DMS153 treated with DMSO at 0.1 percent for 48 hours (cell line): ENCODE results near the gene HVCN1.

Experiments
- DNase-seq: peaks from one replicate; lab custom pipeline; 2025; ENCODE audit not compliant: unreplicated experiment; lab: John Stamatoyannopoulos, UW

HVCN1 gene

DNA sequence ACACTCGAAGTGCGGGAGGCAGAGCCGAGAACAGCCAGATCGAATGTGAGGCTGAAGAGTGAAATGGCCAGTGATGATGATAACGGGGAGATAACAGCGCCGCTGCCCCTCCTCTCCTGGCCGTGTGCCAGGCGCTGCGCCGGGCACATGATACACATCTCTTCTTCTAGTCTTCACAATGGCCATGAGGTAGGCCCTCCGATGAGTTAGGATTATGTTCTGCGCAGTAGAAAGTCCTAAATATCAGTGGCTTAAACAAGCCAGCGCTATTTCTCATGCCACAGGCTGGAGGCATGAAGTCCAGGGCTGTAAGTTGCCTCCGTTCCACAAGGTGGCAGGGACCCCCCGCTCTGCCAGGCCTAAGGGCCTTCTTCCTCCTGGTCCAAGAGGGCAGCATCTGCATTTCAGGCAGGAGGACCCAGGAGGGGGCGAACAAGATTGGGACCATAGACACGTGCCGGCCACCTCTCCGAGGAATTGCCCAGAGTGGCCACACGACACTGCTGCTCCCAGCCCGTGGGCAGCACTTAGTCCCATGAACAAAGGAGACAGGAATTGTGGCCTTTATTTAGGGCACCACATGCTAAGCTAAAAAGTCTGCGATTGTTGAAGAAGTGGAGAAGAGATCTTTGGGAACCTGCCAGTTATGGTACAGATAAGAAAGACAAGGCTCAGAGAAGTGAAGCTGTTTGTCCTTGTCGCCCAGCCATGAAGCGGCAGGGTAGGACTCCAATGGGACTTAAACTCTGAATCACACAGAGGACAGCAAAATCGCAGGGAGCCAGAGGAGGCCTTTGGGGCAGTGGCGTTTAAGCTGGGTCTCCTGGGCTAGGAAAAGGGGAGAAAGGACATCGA, 10.9 kb upstream of the HVCN1 start:
- DNase-seq: no peak

DNA sequence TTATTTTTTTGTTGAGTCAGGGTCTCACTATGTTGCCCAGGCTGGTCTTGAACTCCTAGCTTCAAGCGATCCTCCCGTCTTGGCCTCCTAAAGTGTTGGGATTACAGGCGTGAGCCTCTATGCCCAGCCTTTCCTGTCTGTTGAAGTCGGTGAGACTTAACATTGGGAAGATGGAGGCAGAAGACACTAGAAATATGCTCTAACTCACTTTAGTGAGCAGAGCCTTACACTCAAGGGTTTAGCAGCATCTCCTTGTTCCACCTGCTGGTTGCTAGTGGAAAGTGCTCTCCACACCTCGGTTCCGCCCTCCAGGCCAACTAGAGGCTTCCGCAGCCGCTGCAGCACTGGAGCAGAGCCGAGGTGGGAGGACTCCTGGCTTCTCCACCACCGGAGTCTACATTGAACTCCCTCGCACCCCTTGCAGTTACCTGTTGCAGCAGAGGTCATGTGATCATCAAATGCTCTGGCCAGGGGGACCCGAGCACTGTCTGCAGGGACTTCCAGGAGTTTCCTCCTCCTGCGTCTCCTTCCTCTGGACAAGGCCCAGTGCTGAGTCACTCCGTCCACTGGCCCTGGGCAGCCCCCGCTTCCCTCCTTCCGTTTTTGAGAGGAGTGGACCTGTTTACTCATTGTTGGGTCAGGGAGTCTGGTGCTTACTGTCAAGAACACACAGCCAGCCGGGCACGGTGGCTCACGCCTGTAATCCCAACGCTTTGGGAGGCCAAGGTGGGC, 9.4 kb upstream of the HVCN1 start:
- peak; percentile 51 for DNase-seq

DNA sequence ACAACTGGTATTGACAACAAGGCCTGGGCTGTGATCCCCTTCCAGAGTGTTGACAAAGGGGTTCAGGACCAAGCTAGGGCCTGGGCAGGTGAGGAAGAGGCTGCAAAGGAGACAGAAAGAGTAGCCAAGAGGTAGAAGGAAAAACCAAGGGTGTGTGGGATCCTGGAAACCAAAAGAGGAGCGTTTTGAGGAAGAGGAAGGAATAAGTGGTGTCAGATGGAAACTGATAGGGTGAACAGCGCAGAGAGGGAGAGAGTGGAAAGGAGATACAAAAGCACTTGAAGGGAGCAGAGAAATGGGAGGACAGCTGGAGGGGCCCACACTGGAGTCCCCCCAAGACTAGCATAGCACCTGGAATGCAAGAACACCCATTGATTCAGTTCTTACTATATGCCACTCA, 8.3 kb upstream of the HVCN1 start:
- DNase-seq: no peak

DNA sequence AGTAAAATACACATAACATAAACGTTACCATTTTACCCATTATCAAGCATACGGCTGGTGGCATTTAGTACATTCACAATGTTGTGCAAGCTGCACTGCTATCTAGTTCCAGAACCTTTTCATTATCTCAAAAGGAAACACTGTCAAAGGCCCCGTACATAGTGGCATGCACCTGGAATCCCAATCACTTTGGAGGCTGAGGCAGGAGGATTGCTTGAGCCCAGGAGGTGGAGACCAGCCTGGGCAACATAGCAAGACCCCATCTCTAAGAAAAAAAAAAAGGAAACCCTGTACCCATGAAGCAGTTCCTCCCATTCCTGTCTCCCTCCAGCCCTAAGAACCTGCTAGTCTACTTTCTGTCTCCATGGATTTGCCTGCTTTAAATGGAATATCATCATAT, 7.4 kb upstream of the HVCN1 start:
- no peak for DNase-seq

DNA sequence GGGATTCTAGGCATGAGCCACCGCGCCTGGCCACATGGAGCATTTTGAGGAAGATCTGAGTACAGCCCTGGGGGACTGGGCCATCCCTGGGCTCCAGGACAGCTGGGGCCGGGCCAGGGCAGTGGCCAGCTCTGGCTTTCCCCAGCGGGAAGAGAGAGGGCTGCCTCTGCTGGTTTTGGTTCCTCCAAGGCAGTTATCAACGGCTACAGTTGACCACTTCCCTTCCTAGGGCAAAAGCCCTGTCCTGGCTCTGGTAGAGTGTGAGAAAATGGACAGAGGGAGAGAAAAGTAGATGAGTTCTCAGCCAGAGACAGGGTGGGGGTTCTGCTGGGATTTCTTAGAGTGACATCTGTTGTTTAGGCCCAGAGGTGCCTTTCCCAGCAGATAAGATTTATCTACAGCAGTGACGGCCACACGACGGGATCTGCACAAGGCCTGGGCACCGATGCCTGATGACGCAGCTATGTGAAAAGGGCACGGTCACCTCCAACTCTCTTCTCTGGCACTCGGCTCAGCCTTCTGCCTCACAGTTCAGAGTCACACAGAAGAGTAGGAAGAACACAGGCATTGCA, 5.5 kb upstream of the HVCN1 start:
- DNase-seq: no peak

DNA sequence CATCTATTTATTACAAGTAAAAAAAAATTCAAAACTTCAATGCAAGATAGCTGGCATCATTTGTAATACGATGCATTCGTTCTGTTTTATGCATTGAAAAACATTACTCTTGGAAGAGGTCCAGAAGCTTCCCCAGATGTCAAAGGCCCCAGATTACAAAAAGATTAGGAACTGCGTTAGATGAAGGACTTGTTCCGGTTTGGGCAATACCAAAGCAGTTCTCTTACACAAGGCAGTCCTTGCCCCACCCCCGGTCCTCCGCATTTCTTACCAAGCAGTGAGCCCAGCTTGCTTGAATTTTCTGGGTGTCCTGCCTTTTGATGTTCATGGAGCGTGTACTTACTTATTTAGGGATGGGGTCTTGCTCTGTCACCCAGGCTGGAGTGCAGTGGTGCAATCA, 4.8 kb upstream of the HVCN1 start:
- no peak for DNase-seq

DNA sequence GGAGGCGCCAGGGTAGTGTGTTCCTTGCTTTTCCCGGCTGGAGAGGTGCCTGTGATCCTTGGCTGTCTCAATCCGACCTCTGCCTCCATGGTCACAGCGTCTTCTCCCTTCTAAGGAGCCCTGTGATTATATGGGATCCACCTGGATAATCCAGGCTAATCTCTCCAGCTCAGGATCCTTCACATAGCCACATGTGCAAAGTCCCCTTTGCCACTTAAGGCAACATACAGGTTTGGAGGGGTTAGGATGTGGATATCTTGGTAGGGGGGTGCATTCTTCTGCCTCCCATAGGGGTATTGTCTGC, 1.2 kb upstream of the HVCN1 start:
- no peak for DNase-seq

DNA sequence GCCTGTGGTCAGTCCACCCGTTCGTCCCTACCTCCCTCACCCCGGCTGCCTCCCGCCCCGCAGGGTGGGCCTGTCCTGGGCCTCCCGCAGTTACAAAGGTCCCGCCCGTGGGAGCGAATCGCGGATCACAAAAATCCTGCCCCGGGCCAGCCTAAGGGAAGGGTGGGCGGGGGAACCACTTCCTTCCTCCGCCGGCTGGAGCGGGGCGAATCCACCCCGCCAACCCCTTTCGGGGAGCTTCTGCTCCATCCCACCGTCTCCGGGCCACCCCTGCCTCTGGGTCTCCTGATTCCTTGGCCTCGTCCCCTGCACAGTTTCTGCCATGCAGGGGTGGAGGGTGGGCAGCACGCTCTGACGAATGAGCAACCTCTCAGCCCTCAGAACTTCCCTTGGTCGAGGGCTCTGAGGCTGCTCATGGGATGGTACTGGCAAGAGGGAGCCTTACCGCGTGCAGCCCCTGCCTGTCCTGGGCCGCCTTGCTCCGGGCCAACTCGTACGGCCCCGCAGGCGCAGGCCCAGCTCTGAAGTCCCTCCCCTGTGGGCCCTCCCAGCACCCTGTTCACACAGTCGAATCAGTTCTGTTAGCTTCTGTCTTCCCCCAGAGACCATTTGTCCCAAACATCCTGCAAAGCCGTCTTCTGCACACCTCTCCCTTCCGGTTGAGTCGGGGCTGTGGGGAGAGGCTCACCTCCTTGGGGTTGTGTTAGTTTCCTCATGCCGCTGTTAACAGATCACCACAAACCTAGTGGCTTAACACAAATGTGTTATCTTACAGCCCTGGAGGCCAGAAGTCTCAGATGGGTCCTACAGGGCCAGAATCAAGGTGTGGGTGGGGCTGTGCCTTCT, 589 bp upstream of the HVCN1 start:
- DNase-seq: no peak

DNA sequence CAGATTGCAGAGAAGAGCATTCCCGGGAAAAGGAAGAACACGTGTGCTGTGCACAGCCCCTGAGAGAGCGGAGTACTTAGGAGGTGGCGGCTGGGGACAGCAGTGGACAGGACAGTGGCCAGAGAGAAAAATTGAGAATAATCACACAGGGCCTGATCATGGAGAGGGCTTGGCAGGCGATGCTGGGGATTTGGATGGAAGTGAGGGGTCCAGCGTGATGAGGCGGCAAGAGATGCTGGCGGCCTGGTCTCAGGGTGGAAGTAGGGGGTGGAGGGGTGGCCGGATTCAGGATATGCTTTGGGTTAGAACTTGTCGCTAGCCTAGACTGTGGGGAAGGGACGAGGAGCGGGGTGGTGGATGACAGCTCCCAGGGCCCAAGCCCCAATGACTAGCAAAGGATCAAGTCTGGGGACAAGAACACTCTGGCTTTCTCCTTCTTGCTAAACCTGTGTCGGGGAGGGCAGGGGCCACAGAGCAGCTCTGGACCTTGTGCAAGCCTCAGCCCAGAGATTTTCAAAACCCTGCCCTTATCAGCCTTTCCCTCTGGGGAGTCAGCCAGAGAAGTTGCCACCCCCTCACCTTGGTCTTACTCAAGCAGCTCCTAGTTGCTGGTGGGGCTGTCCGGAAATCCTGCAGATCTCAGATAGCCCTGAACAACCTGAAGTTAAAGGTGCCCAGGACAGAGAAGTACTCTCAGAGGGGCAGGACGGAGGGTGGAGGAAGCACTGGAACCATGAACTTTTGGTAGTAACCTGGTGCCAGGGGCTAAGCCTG, 1.3 kb downstream of the HVCN1 start:
- DNase-seq: no peak

DNA sequence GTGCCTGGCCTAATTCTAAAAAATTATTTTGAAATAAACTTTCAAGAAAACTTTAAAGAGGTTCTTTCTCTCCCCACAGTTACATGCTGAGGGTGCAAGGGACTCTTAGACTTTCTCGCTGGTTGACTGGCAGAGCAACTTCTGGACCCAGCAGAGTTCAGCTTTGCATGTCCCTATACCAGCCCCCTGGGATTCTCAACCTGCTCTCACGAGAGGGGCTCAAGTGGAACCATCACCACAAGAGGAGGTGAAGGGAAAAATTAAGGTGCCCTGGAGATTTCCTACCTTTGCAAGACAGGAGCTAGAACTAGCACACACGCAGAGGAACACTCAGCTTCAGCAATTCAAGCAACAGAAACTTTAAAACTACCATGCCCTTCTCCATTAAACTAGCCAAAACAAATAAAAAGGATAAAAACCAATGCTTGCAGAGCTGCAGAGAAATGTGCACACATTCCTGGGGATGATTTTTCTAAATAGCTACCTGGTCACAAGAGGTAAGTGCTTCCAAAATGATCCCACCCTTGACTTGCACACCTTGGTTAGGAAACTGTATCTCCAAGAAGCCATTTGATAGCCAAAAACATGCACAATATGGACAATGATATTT, 2.5 kb downstream of the HVCN1 start:
- no peak for DNase-seq

DNA sequence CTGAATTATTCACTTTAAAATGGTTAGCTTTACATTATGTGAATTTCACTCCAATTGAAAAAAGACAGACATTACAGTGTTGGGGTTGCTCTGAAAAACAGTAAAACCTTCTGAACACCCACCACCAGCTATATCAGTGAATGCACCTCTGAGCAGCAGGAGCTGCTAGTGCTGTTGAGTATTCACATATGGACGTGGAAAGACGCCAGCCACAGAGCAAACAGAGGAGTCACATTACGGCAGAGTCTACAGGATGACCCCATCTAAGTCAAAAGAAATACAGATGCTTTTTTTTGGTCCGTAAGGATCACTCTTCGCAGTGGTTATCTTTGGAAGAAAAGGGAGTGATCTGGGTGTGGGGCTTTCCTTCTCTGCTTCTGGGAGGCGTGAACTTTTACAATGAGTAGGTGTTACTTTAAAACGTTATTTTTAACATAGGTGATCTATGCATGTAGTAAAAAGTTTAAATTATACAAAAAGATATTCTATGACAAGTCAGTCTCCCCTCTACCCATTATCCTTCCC, 4.5 kb downstream of the HVCN1 start:
- DNase-seq: no peak

DNA sequence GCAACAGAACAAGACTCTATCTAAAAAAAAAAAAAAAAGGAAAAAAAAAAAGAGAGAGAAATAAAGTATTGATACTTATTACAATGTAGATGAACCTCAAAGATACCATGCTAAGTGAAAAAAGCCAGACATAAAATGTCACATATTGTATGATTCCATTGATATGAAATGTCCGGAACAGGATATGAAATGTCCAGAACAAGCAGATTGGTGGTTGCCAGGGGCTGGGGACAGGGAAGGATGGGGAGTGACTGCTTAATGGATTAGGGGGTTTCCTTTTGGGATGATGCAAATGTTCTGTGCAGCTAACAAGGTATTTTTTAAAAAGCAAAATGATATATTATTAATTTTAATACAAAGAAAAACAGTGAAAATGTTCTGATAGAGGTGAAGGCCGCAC, 5.0 kb downstream of the HVCN1 start:
- DNase-seq: no peak

DNA sequence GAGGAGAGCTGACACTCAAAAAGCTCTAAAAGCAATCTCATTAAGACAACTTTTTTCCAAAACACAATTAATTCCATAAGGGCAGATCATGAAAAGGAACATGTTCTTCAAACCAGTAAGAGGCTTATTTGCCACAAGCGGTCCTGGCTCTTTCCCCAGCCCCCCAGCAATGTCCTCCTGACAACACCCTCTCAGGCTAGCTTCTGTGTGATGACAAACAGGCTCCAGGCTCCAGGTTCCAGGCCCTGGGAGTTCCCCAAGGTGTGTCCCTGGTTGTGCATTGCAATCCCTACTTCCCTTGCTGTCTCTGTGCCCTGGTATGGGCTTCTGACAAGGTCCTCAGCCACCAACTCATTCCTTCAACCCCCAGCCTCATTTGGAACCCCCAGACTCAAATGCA, 8.9 kb downstream of the HVCN1 start:
- DNase-seq: no peak

DNA sequence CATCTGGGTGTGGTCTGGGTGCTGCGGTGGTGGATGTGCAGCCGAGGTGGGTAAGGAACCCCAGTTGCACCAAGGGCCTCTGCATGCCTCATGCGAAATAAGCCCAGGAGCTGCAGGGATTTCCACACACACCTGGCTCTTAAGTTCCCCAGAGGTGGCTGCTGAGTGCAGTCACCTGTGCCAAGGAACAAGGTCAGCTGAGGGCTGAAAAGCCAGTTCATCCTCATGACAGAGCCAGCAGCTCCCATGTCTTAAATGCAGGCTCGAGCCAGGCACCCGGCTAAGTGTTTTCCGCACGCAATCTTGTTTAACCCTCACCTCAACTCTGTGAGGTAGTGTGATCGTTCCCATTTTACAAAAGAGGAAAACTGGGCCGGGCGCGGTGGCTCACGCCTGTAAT, 9.7 kb downstream of the HVCN1 start:
- DNase-seq: no peak

DNA sequence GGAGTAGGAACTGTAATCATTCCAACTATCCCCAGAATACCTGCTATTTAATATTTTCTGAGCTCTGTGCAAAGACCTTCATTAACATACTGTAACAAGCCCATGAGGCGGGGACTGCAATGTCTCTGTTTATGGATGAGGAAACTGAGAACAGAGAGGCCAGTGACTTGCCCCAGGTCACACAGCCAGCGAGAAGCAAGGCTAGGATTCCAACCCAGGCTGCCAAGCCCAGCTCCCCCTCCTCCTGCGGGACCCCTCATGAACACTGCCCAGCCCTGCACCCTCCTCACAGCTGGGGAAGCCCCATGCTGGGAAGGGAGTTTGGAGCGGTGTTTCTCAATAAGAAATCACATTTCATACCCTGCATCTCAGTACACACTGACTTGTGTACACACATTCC, 10.9 kb downstream of the HVCN1 start:
- DNase-seq: no peak

DNA sequence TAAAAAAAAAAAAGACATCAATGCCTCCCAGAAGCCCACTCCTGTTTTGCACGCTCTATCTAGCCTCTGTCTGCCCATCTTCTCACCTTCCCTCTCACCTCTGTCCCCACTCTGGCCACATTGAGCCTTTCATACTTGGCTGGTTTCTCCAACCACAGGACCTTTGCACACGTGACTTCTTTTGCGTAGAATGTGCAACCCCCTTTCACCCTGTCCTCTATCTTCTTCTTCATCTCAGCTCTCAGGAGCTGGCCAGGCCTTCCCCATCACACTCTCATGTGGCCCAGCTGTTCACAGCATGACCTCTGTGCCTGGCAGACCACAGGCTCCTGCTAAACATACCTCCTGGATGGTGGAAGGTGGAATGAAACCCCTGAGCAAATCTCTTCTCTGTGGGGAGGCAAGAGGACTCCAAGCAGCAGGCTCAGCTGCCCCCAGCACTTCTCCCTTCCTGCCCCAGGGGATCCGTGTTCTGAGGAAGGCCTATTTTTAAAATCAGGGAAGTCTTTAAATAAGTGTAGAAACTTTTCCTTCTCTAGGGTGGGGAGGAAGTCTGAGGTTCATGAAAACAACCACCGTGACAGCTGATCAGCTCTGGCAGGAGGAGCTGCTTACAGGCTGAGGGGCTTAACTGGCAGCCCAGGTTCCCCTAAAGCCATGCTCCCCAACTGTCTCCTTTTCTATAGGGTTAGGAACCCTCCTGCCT, 11.6 kb downstream of the HVCN1 start:
- no peak for DNase-seq

DNA sequence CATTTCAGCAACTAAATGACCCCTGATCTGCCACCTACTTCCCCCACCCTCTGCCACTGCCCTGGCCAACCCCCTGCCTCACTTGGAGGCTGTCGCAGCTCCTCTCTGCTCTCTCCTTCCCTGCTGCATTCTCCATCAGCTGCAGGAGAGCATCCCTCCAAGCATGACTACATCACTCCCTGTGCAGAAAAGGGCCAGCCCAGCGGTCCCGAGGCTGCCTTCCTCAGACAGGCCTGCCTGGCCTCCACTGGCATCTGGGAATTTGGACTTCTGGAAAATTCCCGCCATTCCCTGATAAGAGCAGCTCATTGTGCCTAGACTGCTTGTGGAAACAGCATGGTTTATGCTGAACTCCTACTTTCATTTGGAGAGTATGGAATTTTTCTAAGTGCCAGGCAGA, 12.7 kb downstream of the HVCN1 start:
- no peak for DNase-seq

DNA sequence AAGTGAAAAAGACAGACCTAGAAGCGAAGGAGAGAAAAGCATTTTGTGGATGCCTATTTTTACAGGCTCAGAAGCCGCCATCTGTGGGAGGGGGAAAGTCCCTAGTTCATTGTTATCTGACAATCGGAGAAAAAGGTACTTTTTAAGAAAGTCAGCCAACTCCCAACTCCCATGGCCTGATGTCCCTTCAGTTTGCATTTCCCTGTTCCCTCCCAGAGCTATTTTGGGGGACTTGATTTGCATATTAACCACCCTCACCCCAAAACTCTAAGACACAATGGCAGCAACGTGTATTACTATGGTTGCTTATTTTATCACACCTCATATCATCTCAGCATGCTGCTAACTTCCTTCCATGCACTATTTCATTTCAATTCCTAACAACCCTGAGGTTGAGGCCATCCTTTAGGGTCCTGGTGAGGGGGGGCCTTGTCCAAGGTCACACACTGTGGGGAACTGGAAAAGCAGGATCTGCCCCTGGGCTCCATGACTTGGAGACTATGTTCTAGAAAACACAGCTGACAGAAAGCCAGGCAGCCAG, 18.7 kb downstream of the HVCN1 start:
- DNase-seq: no peak

DNA sequence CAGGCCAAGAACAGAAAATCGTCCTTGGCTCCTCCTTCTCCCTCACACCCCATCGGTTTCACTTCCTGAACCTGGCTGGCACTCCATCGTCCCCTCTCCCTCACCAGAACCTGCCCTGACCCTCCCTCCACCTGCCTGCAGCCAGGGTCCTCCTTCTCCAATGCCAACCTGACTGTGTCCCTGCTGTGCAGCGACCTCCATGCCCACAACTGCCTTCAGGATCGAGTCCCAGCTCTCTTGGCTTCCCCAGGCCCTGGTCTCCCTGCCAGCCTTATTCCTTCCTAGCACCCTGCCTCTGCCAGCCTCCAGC, 19.8 kb downstream of the HVCN1 start:
- no peak for DNase-seq
